ENCODE data around the gene MPV17L. TPM values are rescaled to one million over a fixed set of nuclear protein-coding genes. Genes with fewer than 3 reads are reported as not detected.
"Not testable (repeated sequence)": the region's sequence is repeated elsewhere in the genome, so short reads cannot be mapped to it uniquely, and the experiment has no call there.

MPV17L gene
- total RNA-seq, 1 experiment from 2014 or later: 4.6 TPM

GRCh38 chr16:15401972-15402371, 6.4 kb downstream of the MPV17L start:
- no peaks in the 10 kb centered on the region for H3K27me3 Mint-ChIP-seq (ENCODE audit: insufficient read depth, unreplicated experiment)
- CTCF ChIA-PET: no interaction called here
- BruUV-seq (replicated peaks): no TSS peak
- DNase-seq: no peak
- H3K36me3 Mint-ChIP-seq (ENCODE audit: insufficient read depth, unreplicated experiment): no peaks in the 10 kb centered on the region
- H3K36me3 ChIP-seq (ENCODE audit: control insufficient read depth, insufficient read depth, low read length): no peaks in the 10 kb centered on the region
- POLR2A ChIA-PET: no interaction called here
- no peaks in the 10 kb centered on the region for H3K27me3 ChIP-seq (replicated peaks; ENCODE audit: control insufficient read depth, insufficient read depth, low read length)
- no peak for TF ChIP-seq CTCF (IDR thresholded peaks at IDR 0.05; ENCODE audit: insufficient read depth in 1 of 2, low read depth in 1 of 2, low read length in 1 of 2, severe bottlenecking in 1 of 2, unreplicated experiment in 1 of 2)
- H3K4me3 Mint-ChIP-seq (ENCODE audit: unreplicated experiment): no peak overlapping the region
- no peaks in the 10 kb centered on the region; the same call in 1 of the 2 replicates for H3K4me1 ChIP-seq
- H3K9me3 ChIP-seq: no peaks in the 10 kb centered on the region
- peaks cover 3% of the 10 kb centered on the region for H3K4me1 Mint-ChIP-seq (ENCODE audit: low read depth, unreplicated experiment)
- no peaks in the 10 kb centered on the region for H3K9me3 Mint-ChIP-seq (ENCODE audit: unreplicated experiment)
- H3K27ac Mint-ChIP-seq (ENCODE audit: unreplicated experiment): no peak overlapping the region
- H3K4me3 ChIP-seq (ENCODE audit: low read depth, low read length): no peak overlapping the region
- intact Hi-C loops (cut with micrococcal nuclease; ENCODE audit: unreplicated experiment): no loop called here

GRCh38 chr16:15403392-15403995, 7.9 kb downstream of the MPV17L start:
- intact Hi-C loops (cut with micrococcal nuclease; ENCODE audit: unreplicated experiment): no loop called here
- no peak for TF ChIP-seq CTCF (IDR thresholded peaks at IDR 0.05; ENCODE audit: insufficient read depth in 1 of 2, low read depth in 1 of 2, low read length in 1 of 2, severe bottlenecking in 1 of 2, unreplicated experiment in 1 of 2)
- Histone ChIP-seq H3K27me3 (replicated peaks; ENCODE audit: control insufficient read depth, insufficient read depth, low read length) (no peaks in the 10 kb centered on the region), H3K4me1 (no peaks in the 10 kb centered on the region; the same call in 1 of the 2 replicates), H3K4me3 (ENCODE audit: low read depth, low read length) (no peak overlapping the region), H3K36me3 (ENCODE audit: control insufficient read depth, insufficient read depth, low read length) (no peaks in the 10 kb centered on the region), H3K9me3 (no peaks in the 10 kb centered on the region)
- no peaks in the 10 kb centered on the region for H3K4me1 Mint-ChIP-seq (ENCODE audit: low read depth, unreplicated experiment)
- no peaks in the 10 kb centered on the region for H3K9me3 Mint-ChIP-seq (ENCODE audit: unreplicated experiment)
- CTCF ChIA-PET: interaction anchor here (0.7 kb wide), 1 partner anchor 436 kb away, joined by 4 read pairs; no protein-coding TSS in a partner anchor
- no peak for DNase-seq
- no peak overlapping the region for H3K4me3 Mint-ChIP-seq (ENCODE audit: unreplicated experiment)
- BruUV-seq (replicated peaks): no TSS peak
- H3K27me3 Mint-ChIP-seq (ENCODE audit: insufficient read depth, unreplicated experiment): no peaks in the 10 kb centered on the region
- H3K36me3 Mint-ChIP-seq (ENCODE audit: insufficient read depth, unreplicated experiment): no peaks in the 10 kb centered on the region
- POLR2A ChIA-PET: no interaction called here
- no peak overlapping the region for H3K27ac Mint-ChIP-seq (ENCODE audit: unreplicated experiment)

GRCh38 chr16:15404091-15404490, 8.5 kb downstream of the MPV17L start:
- H3K27me3 Mint-ChIP-seq (ENCODE audit: insufficient read depth, unreplicated experiment); CTCF ChIA-PET; H3K36me3 Mint-ChIP-seq (ENCODE audit: insufficient read depth, unreplicated experiment); H3K27me3 ChIP-seq (replicated peaks; ENCODE audit: control insufficient read depth, insufficient read depth, low read length); intact Hi-C loops (cut with micrococcal nuclease; ENCODE audit: unreplicated experiment); H3K9me3 ChIP-seq; H3K4me3 ChIP-seq (ENCODE audit: low read depth, low read length); BruUV-seq (replicated peaks); H3K36me3 ChIP-seq (ENCODE audit: control insufficient read depth, insufficient read depth, low read length); H3K4me1 Mint-ChIP-seq (ENCODE audit: low read depth, unreplicated experiment); POLR2A ChIA-PET; H3K4me3 Mint-ChIP-seq (ENCODE audit: unreplicated experiment); H3K9me3 Mint-ChIP-seq (ENCODE audit: unreplicated experiment); H3K27ac Mint-ChIP-seq (ENCODE audit: unreplicated experiment); H3K4me1 ChIP-seq; DNase-seq: not testable (repeated sequence)

GRCh38 chr16:15404792-15405191, 9.2 kb downstream of the MPV17L start:
- Mint-ChIP-seq H3K36me3 (ENCODE audit: insufficient read depth, unreplicated experiment) (no peaks in the 10 kb centered on the region), H3K27me3 (ENCODE audit: insufficient read depth, unreplicated experiment) (no peaks in the 10 kb centered on the region), H3K4me1 (ENCODE audit: low read depth, unreplicated experiment) (no peaks in the 10 kb centered on the region), H3K4me3 (ENCODE audit: unreplicated experiment) (no peak overlapping the region), H3K27ac (ENCODE audit: unreplicated experiment) (no peak overlapping the region), H3K9me3 (ENCODE audit: unreplicated experiment) (no peaks in the 10 kb centered on the region)
- POLR2A ChIA-PET: no interaction called here
- no peaks in the 10 kb centered on the region for H3K9me3 ChIP-seq
- TF ChIP-seq CTCF (IDR thresholded peaks at IDR 0.05; ENCODE audit: insufficient read depth in 1 of 2, low read depth in 1 of 2, low read length in 1 of 2, severe bottlenecking in 1 of 2, unreplicated experiment in 1 of 2): no peak
- H3K4me1 ChIP-seq: no peaks in the 10 kb centered on the region
- no peaks in the 10 kb centered on the region for H3K36me3 ChIP-seq (ENCODE audit: control insufficient read depth, insufficient read depth, low read length)
- BruUV-seq (replicated peaks): no TSS peak
- CTCF ChIA-PET: no interaction called here
- intact Hi-C loops (cut with micrococcal nuclease; ENCODE audit: unreplicated experiment): no loop called here
- DNase-seq: no peak
- no peaks in the 10 kb centered on the region for H3K27me3 ChIP-seq (replicated peaks; ENCODE audit: control insufficient read depth, insufficient read depth, low read length)
- H3K4me3 ChIP-seq (ENCODE audit: low read depth, low read length): no peak overlapping the region

- H3K4me3 Mint-ChIP-seq (ENCODE audit: unreplicated experiment); H3K4me1 ChIP-seq; H3K27me3 Mint-ChIP-seq (ENCODE audit: insufficient read depth, unreplicated experiment); H3K36me3 Mint-ChIP-seq (ENCODE audit: insufficient read depth, unreplicated experiment); H3K9me3 ChIP-seq; H3K4me1 Mint-ChIP-seq (ENCODE audit: low read depth, unreplicated experiment); intact Hi-C loops (cut with micrococcal nuclease; ENCODE audit: unreplicated experiment); DNase-seq; CTCF ChIA-PET; H3K27ac Mint-ChIP-seq (ENCODE audit: unreplicated experiment); POLR2A ChIA-PET; BruUV-seq (replicated peaks); H3K36me3 ChIP-seq (ENCODE audit: control insufficient read depth, insufficient read depth, low read length); H3K27me3 ChIP-seq (replicated peaks; ENCODE audit: control insufficient read depth, insufficient read depth, low read length); H3K9me3 Mint-ChIP-seq (ENCODE audit: unreplicated experiment); H3K4me3 ChIP-seq (ENCODE audit: low read depth, low read length): not testable (repeated sequence)
Observed at GRCh38 chr16:15407756-15408155, 12.2 kb downstream of the MPV17L start.

Measured in Caco-2 (cell line).